Lung (tissue), 12 donors: ENCODE measurements around the gene SLC17A2. TPM values are rescaled to one million over a fixed set of nuclear protein-coding genes. Genes with fewer than 3 reads are reported as not detected.
"Not testable (repeated sequence)": the region's sequence is repeated elsewhere in the genome, so short reads cannot be mapped to it uniquely, and the experiment has no call there.

Experiments
- ATAC-seq: fragments of 200-7000 bp; cut with Tn5 transposase; one replicate; pipeline ENCODE4 v1.9.1; 2020; ENCODE audit warnings: moderate number of reproducible peaks; ENCODE audit not compliant: insufficient read depth, low FRiP score
- DNase-seq, 3 donors: peaks; one replicate each; pipeline ENCODE4 v3.0.0-alpha.2; 2013 to 2017
- H3K27ac ChIP-seq, 2 donors: one replicate each; pipeline ENCODE4 v1.5.1; 2013; ENCODE audit warnings: mild to moderate bottlenecking in 2 of 2, moderate library complexity in 2 of 2, control low read depth in 1 of 2, inconsistent platforms in 1 of 2, low read depth in 1 of 2, low read length in 1 of 2
- H3K27me3 ChIP-seq, 3 donors: one replicate each; pipeline ENCODE4 v1.5.1; 2013; ENCODE audit warnings: low read length in 2 of 3; ENCODE audit not compliant: control insufficient read depth in 3 of 3, insufficient read depth in 3 of 3
- H3K36me3 ChIP-seq, 4 donors: one replicate each; pipeline ENCODE4 v1.5.1; 2013; ENCODE audit warnings: low read length in 4 of 4, mild to moderate bottlenecking in 1 of 4, moderate library complexity in 1 of 4; ENCODE audit not compliant: control insufficient read depth in 4 of 4, insufficient read depth in 4 of 4
- H3K4me1 ChIP-seq, 5 donors: one replicate each; pipeline ENCODE4 v1.5.1; 2013; ENCODE audit warnings: low read length in 5 of 5, mild to moderate bottlenecking in 2 of 5, moderate library complexity in 1 of 5; ENCODE audit not compliant: control insufficient read depth in 5 of 5, insufficient read depth in 5 of 5
- H3K4me3 ChIP-seq: one replicate; pipeline ENCODE4 v1.5.1; 2013; ENCODE audit warnings: mild to moderate bottlenecking, control low read depth, moderate library complexity
- H3K9ac ChIP-seq, 2 donors: one replicate each; pipeline ENCODE4 v1.5.1; 2013; ENCODE audit warnings: low read length in 2 of 2, control low read depth in 1 of 2; ENCODE audit not compliant: insufficient read depth in 1 of 2
- H3K9me3 ChIP-seq, 4 donors: one replicate each; pipeline ENCODE4 v1.5.1; 2013; ENCODE audit warnings: low read length in 3 of 4, mild to moderate bottlenecking in 1 of 4, moderate library complexity in 1 of 4; ENCODE audit not compliant: control insufficient read depth in 4 of 4, insufficient read depth in 3 of 4
- CTCF ChIP-seq: IDR thresholded peaks from 2 replicates; pipeline ENCODE4 v1.5.1; 2012; ENCODE audit warnings: mild to moderate bottlenecking; ENCODE audit errors: control extremely low read depth, extremely low read depth
- WGBS, 2 donors: extraction: QIAGEN DNeasy Blood & Tissue Kit; methylation state at CpG; one replicate each; pipeline ENCODE4 v1.1.7; 2013; 5-methylcytosine and 5-hydroxymethylcytosine counted together
- polyA plus RNA-seq, 2 donors: library from polyadenylated mRNA; stranded (reverse); fragments of 200-250 nt; gene quantifications; one replicate each; pipeline ENCODE4 v1.2.1, GENCODE V29; 2013
- total RNA-seq, 2 donors: library from RNA; depleted of rRNA in 1 of 2; stranded (reverse); fragments of >200 nt in 1 of 2; gene quantifications; one replicate each; pipeline ENCODE4 v1.2.1, GENCODE V29; 2014 to 2021
- donor health status: control.
- donor health status: control.
- donor health status: Bipolar disorder and iron deficiency.
- donor health status: healthy.
- donor health status: DM: yes; HTN: yes; CAD: no.

SLC17A2 gene
- total and polyA plus RNA-seq, 4 donors, result not detected

- H3K36me3 ChIP-seq, result no peaks in the 10 kb centered on the region
- ATAC-seq, result no peak
- no peak for DNase-seq
- WGBS, 2 donors, result 86 to 89% methylated on average over 2 of the region's 2 CpGs
- H3K9me3 ChIP-seq, result no peaks in the 10 kb centered on the region
- no peak overlapping the region for H3K27ac ChIP-seq
- no peak overlapping the region for H3K9ac ChIP-seq
- TF ChIP-seq CTCF, result no peak
- no peaks in the 10 kb centered on the region for H3K27me3 ChIP-seq
- H3K4me1 ChIP-seq, result no peaks in the 10 kb centered on the region
- H3K4me3 ChIP-seq, result no peak overlapping the region
These were observed 16.1 kb upstream of the SLC17A2 start for GRCh38 chr6:25946631-25947030.

- not testable (repeated sequence) for H3K36me3 ChIP-seq, H3K27me3 ChIP-seq, H3K27ac ChIP-seq, H3K9ac ChIP-seq, H3K9me3 ChIP-seq, DNase-seq, ATAC-seq, H3K4me1 ChIP-seq, H3K4me3 ChIP-seq
- WGBS, 2 donors, result 91 to 96% methylated on average over 3 of the region's 3 CpGs
These were observed 15.2 kb upstream of the SLC17A2 start for GRCh38 chr6:25945738-25946137.

- Histone ChIP-seq H3K4me1 (no peaks in the 10 kb centered on the region), H3K36me3 (no peaks in the 10 kb centered on the region), H3K4me3 (no peak overlapping the region), H3K27me3 (no peaks in the 10 kb centered on the region), H3K9me3 (no peaks in the 10 kb centered on the region), H3K9ac (no peak overlapping the region), H3K27ac (no peak overlapping the region)
- WGBS, 2 donors, result 63 to 77% methylated on average over 8 of the region's 8 CpGs
- no peak for ATAC-seq
- no peak for DNase-seq
- no peak for TF ChIP-seq CTCF
These were observed 14.4 kb upstream of the SLC17A2 start for GRCh38 chr6:25944688-25945574.

GRCh38 chr6:25943887-25944286, 13.4 kb upstream of the SLC17A2 start:
- no peak overlapping the region for H3K4me3 ChIP-seq
- no peak overlapping the region for H3K27ac ChIP-seq
- no peaks in the 10 kb centered on the region for H3K9me3 ChIP-seq
- H3K4me1 ChIP-seq, result no peaks in the 10 kb centered on the region
- ATAC-seq, result no peak
- H3K27me3 ChIP-seq, result no peaks in the 10 kb centered on the region
- H3K9ac ChIP-seq, result no peak overlapping the region
- DNase-seq, result no peak
- TF ChIP-seq CTCF, result no peak
- no peaks in the 10 kb centered on the region for H3K36me3 ChIP-seq
- 93 to 95% methylated on average over 1 of the region's 1 CpG for WGBS, 2 donors
